Measurements from ENCODE around the gene GPR39. TPM values are rescaled to one million over a fixed set of nuclear protein-coding genes. Genes with fewer than 3 reads are reported as not detected.

Gene GPR39
- total RNA-seq, 1 donor from 2014 or later = 1.6 TPM

DNA sequence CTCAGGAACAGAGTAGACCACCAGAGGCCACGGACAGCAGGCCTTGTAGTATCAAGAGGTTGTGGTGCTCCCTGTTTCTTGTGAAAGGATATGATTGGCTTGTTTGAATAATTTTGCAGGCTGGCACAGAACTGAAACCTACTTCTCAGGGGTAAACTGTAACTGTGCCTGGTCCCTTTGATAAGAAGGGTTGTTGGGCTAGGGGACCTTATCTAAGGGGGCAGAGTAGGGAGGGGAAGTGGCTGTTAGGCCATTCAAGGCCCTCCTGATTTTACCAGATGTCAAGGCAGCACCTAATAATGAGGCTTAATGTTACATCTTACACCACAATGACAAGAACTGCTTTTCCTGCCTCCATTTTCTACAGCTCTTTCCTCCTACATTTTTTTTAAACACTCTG, 45.6 kb downstream of the GPR39 start:
- Histone ChIP-seq H3K4me3 (ENCODE audit: low read length in 3 of 3) (no peak overlapping the region), H3K9me3 (ENCODE audit: control insufficient read depth in 3 of 3, low read length in 3 of 3) (peaks cover 0 to 13% (median 3%) of the 10 kb centered on the region in 3 donors), H3K27ac (ENCODE audit: low read depth, low read length) (no peak overlapping the region), H3K27me3 (ENCODE audit: control insufficient read depth in 3 of 3, insufficient read depth in 3 of 3, low read length in 3 of 3) (peaks cover 0 to 5% (median 0%) of the 10 kb centered on the region in 3 donors), H3K36me3 (ENCODE audit: control insufficient read depth in 3 of 3, insufficient read depth in 3 of 3, low read length in 3 of 3) (no peaks in the 10 kb centered on the region), H3K4me1 (ENCODE audit: control insufficient read depth in 3 of 3, insufficient read depth in 3 of 3, low read length in 3 of 3) (no peaks in the 10 kb centered on the region), H3K9ac (ENCODE audit: low read depth in 1 of 3, low read length in 3 of 3) (no peak overlapping the region)

GRCh38 chr2:132463719-132464118, 47.1 kb downstream of the GPR39 start:
- Histone ChIP-seq H3K9ac (ENCODE audit: low read depth in 1 of 3, low read length in 3 of 3) (no peak overlapping the region), H3K4me1 (ENCODE audit: control insufficient read depth in 3 of 3, insufficient read depth in 3 of 3, low read length in 3 of 3) (no peaks in the 10 kb centered on the region), H3K9me3 (ENCODE audit: control insufficient read depth in 3 of 3, low read length in 3 of 3) (peaks cover 0 to 13% (median 10%) of the 10 kb centered on the region in 3 donors), H3K36me3 (ENCODE audit: control insufficient read depth in 3 of 3, insufficient read depth in 3 of 3, low read length in 3 of 3) (no peaks in the 10 kb centered on the region), H3K4me3 (ENCODE audit: low read length in 3 of 3) (no peak overlapping the region), H3K27me3 (ENCODE audit: control insufficient read depth in 3 of 3, insufficient read depth in 3 of 3, low read length in 3 of 3) (peaks cover 0 to 5% (median 0%) of the 10 kb centered on the region in 3 donors), H3K27ac (ENCODE audit: low read depth, low read length) (no peak overlapping the region)

DNA sequence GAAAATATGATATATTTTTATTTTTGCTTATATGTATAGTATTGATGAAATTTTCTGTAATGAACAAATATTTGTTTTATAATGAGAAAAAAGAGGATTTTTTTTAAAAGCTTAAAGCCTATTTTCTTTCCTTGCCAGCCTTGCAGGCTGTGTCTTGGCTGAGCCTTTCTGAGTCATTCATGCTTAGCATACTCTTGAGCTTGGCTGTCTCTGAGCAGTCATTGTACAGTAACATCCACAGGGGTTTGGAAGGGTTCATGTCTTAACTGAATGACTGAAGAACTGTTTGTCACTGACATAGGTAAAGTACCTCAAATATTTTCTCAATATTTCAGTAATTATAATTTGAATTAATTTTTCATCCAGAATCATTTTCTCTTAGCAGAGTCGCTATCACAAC, 49.3 kb downstream of the GPR39 start:
- Histone ChIP-seq H3K4me3 (ENCODE audit: low read length in 3 of 3) (no peak overlapping the region), H3K9ac (ENCODE audit: low read depth in 1 of 3, low read length in 3 of 3) (no peak overlapping the region), H3K4me1 (ENCODE audit: control insufficient read depth in 3 of 3, insufficient read depth in 3 of 3, low read length in 3 of 3) (no peaks in the 10 kb centered on the region), H3K36me3 (ENCODE audit: control insufficient read depth in 3 of 3, insufficient read depth in 3 of 3, low read length in 3 of 3) (no peaks in the 10 kb centered on the region), H3K9me3 (ENCODE audit: control insufficient read depth in 3 of 3, low read length in 3 of 3) (peaks cover 0 to 16% (median 10%) of the 10 kb centered on the region in 3 donors), H3K27ac (ENCODE audit: low read depth, low read length) (no peak overlapping the region), H3K27me3 (ENCODE audit: control insufficient read depth in 3 of 3, insufficient read depth in 3 of 3, low read length in 3 of 3) (peaks cover 0 to 4% (median 0%) of the 10 kb centered on the region in 3 donors)

DNA sequence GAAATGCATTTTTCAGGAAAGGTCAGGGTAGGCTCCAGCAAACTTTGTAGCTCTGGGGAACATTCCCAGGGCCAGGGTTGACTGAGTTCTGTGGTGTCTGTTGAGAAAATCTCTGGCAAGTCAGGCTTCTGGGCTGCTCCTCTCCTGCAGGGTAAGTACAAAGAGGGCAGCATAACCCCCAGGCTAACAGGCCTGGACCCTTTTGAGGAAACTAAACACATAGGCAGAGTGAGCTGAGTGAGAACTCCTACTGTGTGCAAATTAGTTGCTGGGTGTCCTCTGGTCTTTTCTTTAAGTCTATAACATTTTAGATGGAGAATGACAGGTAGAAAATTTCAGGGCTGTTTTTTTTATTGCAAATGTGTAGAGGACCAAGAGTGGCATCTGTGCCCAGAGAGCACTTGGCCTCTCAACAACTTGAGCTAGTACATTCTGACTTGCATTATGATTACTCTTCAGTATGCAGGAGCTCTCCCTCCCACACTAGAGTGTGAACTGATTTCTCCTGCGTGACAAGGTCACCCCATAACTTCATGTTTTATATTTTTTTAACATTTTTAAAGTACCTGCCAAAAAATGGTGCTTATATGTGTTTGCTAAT, 49.9 kb downstream of the GPR39 start:
- Histone ChIP-seq H3K9me3 (ENCODE audit: control insufficient read depth in 3 of 3, low read length in 3 of 3) (peaks cover 0 to 16% (median 10%) of the 10 kb centered on the region in 3 donors), H3K27me3 (ENCODE audit: control insufficient read depth in 3 of 3, insufficient read depth in 3 of 3, low read length in 3 of 3) (peaks cover 0 to 4% (median 0%) of the 10 kb centered on the region in 3 donors), H3K9ac (ENCODE audit: low read depth in 1 of 3, low read length in 3 of 3) (no peak overlapping the region), H3K27ac (ENCODE audit: low read depth, low read length) (no peak overlapping the region), H3K36me3 (ENCODE audit: control insufficient read depth in 3 of 3, insufficient read depth in 3 of 3, low read length in 3 of 3) (no peaks in the 10 kb centered on the region), H3K4me3 (ENCODE audit: low read length in 3 of 3) (no peak overlapping the region), H3K4me1 (ENCODE audit: control insufficient read depth in 3 of 3, insufficient read depth in 3 of 3, low read length in 3 of 3) (no peaks in the 10 kb centered on the region)

DNA sequence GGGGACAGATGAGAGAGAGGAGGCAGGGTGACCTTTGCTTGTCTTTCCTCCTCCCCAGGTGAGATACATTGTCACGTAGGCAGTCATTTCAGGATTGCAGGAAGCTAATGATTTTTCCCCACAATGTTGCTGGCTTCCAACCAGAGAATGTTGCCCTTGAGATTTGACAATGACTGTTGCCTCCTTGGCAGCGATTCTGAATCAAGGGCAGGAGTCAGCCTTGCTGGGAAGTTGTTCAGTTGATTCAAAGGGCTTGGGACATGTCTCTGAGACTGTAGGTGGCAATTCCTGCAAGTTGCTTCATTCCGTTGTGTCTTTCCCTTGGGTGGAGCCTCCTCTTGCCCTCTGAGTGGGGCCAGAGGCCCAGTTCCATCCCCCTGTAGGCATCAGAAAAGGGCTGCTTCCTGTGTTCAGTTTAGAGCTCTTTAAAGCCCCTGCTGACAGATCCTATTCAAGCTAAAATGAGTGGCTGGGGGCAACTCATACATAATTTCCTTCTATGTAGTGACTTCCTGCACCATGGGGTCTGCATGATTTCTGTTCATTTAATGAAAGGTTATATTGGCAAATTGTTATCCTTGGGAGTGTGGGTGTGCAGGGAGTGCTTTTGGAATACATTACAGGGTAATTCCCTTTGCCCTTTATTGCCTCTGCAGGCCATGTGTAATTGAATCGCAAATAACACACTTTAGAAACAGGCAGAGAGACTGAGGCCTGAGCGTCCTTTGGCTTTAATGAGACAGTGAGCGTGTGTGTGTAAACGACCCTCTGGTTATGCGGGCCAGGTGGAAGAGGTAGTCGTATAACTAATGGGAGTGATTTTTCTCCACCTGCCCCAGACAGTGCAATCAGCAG, 52.4 kb downstream of the GPR39 start:
- H3K36me3 ChIP-seq (ENCODE audit: control insufficient read depth in 3 of 3, insufficient read depth in 3 of 3, low read length in 3 of 3) = no peaks in the 10 kb centered on the region
- no peak overlapping the region for H3K4me3 ChIP-seq (ENCODE audit: low read length in 3 of 3)
- no peaks in the 10 kb centered on the region for H3K4me1 ChIP-seq (ENCODE audit: control insufficient read depth in 3 of 3, insufficient read depth in 3 of 3, low read length in 3 of 3)
- H3K9me3 ChIP-seq (ENCODE audit: control insufficient read depth in 3 of 3, low read length in 3 of 3) = peaks cover 0 to 12% (median 10%) of the 10 kb centered on the region in 3 donors
- peaks cover 0 to 4% (median 0%) of the 10 kb centered on the region in 3 donors for H3K27me3 ChIP-seq (ENCODE audit: control insufficient read depth in 3 of 3, insufficient read depth in 3 of 3, low read length in 3 of 3)
- H3K9ac ChIP-seq (ENCODE audit: low read depth in 1 of 3, low read length in 3 of 3) = no peak overlapping the region
- no peak overlapping the region for H3K27ac ChIP-seq (ENCODE audit: low read depth, low read length)

DNA sequence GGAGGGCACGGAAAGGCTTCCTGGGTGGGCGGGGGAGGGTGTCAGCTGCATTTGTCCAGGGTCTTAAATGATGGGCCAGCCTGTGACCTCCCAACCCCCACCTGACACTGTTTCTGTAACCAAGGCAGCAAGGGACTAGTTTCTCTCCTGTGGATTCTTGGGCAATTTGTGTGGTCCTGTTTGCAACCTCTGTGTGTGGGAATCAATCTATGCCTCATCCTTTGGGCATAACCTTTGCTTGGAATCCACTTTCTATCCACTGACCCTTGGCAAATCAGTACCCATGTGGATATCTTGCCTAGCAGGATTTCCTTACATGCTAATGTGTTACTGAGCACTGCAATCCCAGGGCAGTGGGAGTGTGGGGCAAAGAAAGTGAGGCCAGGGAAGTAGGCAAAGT, 54.1 kb downstream of the GPR39 start:
- peaks cover 0 to 4% (median 0%) of the 10 kb centered on the region in 3 donors for H3K27me3 ChIP-seq (ENCODE audit: control insufficient read depth in 3 of 3, insufficient read depth in 3 of 3, low read length in 3 of 3)
- no peaks in the 10 kb centered on the region for H3K4me1 ChIP-seq (ENCODE audit: control insufficient read depth in 3 of 3, insufficient read depth in 3 of 3, low read length in 3 of 3)
- H3K36me3 ChIP-seq (ENCODE audit: control insufficient read depth in 3 of 3, insufficient read depth in 3 of 3, low read length in 3 of 3) = no peaks in the 10 kb centered on the region
- H3K9me3 ChIP-seq (ENCODE audit: control insufficient read depth in 3 of 3, low read length in 3 of 3) = peaks cover 0 to 12% (median 10%) of the 10 kb centered on the region in 3 donors
- H3K27ac ChIP-seq (ENCODE audit: low read depth, low read length) = no peak overlapping the region
- H3K9ac ChIP-seq (ENCODE audit: low read depth in 1 of 3, low read length in 3 of 3) = no peak overlapping the region
- no peak overlapping the region for H3K4me3 ChIP-seq (ENCODE audit: low read length in 3 of 3)

DNA sequence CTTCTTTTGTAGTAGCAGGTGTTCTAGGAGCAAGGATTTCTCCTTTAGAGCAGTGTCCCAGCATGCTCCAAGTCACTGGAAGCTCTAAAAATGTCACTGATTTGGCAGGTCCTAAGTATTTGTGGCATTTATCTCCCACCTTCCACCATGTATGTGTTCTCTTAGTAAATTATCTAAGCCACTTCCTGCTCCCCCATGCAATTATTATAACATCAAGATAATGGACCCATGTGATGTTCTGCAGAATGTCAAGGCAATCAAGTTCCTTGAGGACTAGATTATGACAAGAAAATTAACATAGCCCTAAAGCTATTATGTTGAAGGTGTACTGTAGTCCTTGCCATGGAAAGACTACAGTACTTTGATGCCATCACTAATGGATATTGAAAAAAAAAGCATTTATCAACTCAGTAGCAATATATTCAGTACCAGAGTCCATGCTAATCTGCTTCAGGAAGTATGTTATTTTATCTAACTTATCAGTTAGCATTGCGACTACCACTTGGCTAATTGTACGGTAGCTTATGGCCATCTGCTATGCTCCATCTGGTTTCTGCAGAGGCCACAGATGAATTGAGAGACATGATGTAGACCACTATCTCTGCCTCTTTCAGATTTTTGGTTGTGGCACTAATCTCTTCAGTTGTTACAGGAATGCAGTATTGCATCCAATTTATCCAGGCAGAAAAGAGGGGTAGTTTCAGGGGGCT, 56.7 kb downstream of the GPR39 start:
- Histone ChIP-seq H3K36me3 (ENCODE audit: control insufficient read depth in 3 of 3, insufficient read depth in 3 of 3, low read length in 3 of 3) (no peaks in the 10 kb centered on the region), H3K27me3 (ENCODE audit: control insufficient read depth in 3 of 3, insufficient read depth in 3 of 3, low read length in 3 of 3) (peaks cover 0 to 4% (median 0%) of the 10 kb centered on the region in 3 donors), H3K4me3 (ENCODE audit: low read length in 3 of 3) (no peak overlapping the region)

GRCh38 chr2:132475615-132476014, 59.0 kb downstream of the GPR39 start:
- Histone ChIP-seq H3K9me3 (ENCODE audit: control insufficient read depth in 3 of 3, low read length in 3 of 3) (no peaks in the 10 kb centered on the region), H3K4me3 (ENCODE audit: low read length in 3 of 3) (no peak overlapping the region), H3K27ac (ENCODE audit: low read depth, low read length) (no peak overlapping the region), H3K27me3 (ENCODE audit: control insufficient read depth in 3 of 3, insufficient read depth in 3 of 3, low read length in 3 of 3) (no peaks in the 10 kb centered on the region), H3K9ac (ENCODE audit: low read depth in 1 of 3, low read length in 3 of 3) (no peak overlapping the region), H3K4me1 (ENCODE audit: control insufficient read depth in 3 of 3, insufficient read depth in 3 of 3, low read length in 3 of 3) (no peaks in the 10 kb centered on the region), H3K36me3 (ENCODE audit: control insufficient read depth in 3 of 3, insufficient read depth in 3 of 3, low read length in 3 of 3) (no peaks in the 10 kb centered on the region)

More for the DNA sequence above, 56.7 kb downstream of the GPR39 start:
- H3K4me1 ChIP-seq (ENCODE audit: control insufficient read depth in 3 of 3, insufficient read depth in 3 of 3, low read length in 3 of 3) = no peaks in the 10 kb centered on the region
- no peak overlapping the region for H3K9ac ChIP-seq (ENCODE audit: low read depth in 1 of 3, low read length in 3 of 3)
- H3K9me3 ChIP-seq (ENCODE audit: control insufficient read depth in 3 of 3, low read length in 3 of 3) = peaks cover 0 to 2% (median 0%) of the 10 kb centered on the region in 3 donors
- no peak overlapping the region for H3K27ac ChIP-seq (ENCODE audit: low read depth, low read length)

- Histone ChIP-seq H3K4me3 (ENCODE audit: low read length in 3 of 3) (no peak overlapping the region), H3K9me3 (ENCODE audit: control insufficient read depth in 3 of 3, low read length in 3 of 3) (no peaks in the 10 kb centered on the region), H3K9ac (ENCODE audit: low read depth in 1 of 3, low read length in 3 of 3) (no peak overlapping the region), H3K36me3 (ENCODE audit: control insufficient read depth in 3 of 3, insufficient read depth in 3 of 3, low read length in 3 of 3) (no peaks in the 10 kb centered on the region), H3K27me3 (ENCODE audit: control insufficient read depth in 3 of 3, insufficient read depth in 3 of 3, low read length in 3 of 3) (no peaks in the 10 kb centered on the region), H3K27ac (ENCODE audit: low read depth, low read length) (no peak overlapping the region), H3K4me1 (ENCODE audit: control insufficient read depth in 3 of 3, insufficient read depth in 3 of 3, low read length in 3 of 3) (no peaks in the 10 kb centered on the region)
These were observed 60.8 kb downstream of the GPR39 start for GRCh38 chr2:132477436-132477835.
